GM04503 (cell line): ENCODE measurements around the gene B3GALT5.
"Not testable (repeated sequence)": the region's sequence is repeated elsewhere in the genome, so short reads cannot be mapped to it uniquely, and the experiment has no call there.

Source experiments
- DNase-seq: peaks from one replicate; pipeline ENCODE4 v3.0.0-alpha.2; 2012; ENCODE audit warnings: low read depth

Gene B3GALT5

GRCh38 chr21:39612233-39613040, at the start of gene B3GALT5:
Gene B3GALT5, plus strand, starts transcription at chr21:39612940. Its CDS starts 47,620 bp downstream, at chr21:39660560.
- DNase-seq, result no peak

DNA sequence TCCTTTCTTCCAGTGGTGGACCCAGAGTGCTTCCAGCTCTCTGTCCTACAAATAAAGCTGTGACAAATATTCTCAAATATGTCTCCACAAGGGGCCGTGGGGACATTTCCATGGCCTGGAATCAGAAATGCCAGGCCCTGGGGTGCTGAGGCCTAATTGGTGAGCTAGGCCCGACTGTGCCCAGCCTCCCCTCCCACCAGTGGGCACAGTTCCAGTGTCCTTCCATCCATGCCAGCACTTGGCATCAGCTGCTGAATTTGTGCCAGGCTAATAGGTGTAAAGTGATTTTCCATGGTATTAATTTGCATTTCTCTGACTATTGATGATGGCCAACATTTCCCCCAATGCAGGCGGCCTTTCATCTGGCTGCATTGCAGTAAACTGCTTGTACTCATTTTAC, 48.5 kb upstream of the B3GALT5 start:
- DNase-seq, result no peak

GRCh38 chr21:39567180-39567972, 45.4 kb upstream of the B3GALT5 start:
- no peak for DNase-seq

GRCh38 chr21:39568361-39568760, 44.4 kb upstream of the B3GALT5 start:
- DNase-seq, result no peak

DNA sequence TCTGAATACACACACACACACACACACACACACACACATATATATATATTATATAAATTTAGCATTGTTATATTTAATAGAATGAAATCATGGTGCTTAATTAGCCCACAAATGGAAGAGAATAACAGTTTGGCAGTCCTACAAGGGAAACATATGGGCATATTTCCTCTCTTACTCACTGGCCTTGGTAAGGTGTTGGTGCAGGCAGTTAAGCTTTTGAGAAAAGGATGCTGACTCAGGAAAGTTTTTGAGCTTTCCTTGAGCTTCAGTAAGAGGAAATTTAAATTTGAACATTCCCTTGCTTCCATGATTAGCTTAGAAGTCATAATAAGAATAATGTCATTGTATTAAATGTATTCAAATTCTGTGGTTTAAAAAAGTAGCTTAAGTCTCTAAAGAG, 37.0 kb upstream of the B3GALT5 start:
- DNase-seq, result no peak

GRCh38 chr21:39576518-39577128, 36.1 kb upstream of the B3GALT5 start:
- no peak for DNase-seq

DNA sequence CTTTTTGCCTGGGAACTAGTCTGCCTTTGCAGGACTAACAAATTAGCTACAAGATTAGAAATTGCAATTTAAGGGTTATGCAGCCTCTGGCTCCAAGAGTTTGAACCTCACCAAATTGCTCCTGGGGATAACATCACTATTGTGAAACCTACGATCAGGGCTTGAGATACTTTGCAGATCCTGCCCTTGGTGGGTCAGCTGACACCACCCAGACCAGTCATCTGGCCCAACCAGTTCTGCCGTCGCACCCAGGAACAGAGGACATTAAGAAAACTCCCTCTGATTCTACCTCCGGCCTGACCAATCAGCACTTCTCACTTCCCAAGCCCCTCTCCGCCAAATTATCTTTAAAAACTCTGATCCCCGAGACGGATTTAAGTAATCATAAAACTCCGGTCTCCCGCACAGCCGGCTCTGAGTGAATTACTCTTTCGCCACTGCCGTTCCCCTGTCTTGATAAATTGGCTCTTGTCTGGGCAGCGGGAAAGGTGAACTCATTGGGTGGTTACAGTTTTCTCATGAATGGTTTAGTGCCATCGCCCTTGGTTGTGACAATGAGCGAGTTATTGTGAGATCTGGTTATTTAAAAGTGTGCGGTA, 32.9 kb upstream of the B3GALT5 start:
- DNase-seq, result no peak

DNA sequence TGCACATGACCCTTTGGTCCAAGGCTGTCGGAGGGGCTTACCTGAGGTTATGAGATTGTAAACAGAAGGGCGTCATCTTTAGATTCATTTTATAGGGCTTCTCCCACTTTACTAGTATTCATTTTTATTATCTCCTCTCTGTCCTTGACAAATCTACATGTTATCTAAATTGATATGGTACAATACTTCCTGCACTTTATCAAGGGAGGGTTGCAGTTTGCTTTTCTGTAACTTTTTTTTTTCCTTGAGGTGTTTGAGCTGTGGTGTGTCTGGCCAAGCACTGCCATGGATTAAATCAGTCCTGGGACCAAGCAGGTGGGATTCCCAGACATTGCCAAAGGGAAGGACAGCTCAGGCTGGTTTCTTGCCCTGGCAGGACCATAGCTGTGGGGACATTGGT, 32.0 kb upstream of the B3GALT5 start:
- DNase-seq, result no peak

GRCh38 chr21:39581414-39581813, 31.3 kb upstream of the B3GALT5 start:
- no peak for DNase-seq

DNA sequence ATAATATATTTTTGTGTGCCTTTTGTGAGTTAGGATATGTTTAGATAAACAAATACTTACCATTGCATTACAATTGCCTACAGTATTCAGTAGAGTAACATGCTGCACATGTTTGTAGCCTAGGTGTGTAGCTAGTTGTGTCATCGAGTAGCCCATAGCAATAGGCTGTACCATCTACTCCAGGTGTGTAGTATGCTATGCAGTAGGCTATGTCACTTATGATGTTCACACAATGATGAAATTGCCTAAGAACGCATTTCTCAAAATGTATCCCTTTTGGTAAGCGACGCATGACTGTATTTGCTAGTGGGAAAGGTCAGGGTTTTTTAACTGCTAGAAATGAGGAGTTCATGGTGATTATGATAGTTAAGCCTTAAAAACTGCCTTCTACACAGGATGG, 30.0 kb upstream of the B3GALT5 start:
- no peak for DNase-seq

- not testable (repeated sequence) for DNase-seq
These were observed 29.2 kb upstream of the B3GALT5 start for GRCh38 chr21:39583586-39583985.

DNA sequence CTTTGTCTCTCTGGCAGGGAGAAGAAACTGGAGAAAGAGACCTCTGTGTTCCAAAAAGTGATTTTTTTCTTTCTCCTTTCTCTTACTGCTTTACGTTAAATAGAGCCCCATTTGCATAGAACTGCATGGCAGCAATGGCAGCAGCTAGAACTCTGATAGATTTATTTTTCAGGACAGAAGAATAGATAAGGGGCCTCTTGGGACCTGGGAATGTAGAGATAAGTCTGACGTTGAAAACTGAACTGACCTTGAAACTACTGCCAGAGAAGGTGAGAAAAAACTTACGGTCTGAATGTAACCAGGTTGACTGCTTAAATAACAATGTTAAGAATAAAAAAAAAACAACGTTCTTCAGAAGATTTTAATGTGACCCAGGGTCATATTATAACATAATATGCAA, 25.4 kb upstream of the B3GALT5 start:
- DNase-seq, result no peak

GRCh38 chr21:39588884-39589283, 23.9 kb upstream of the B3GALT5 start:
- DNase-seq, result no peak

GRCh38 chr21:39593522-39593921, 19.2 kb upstream of the B3GALT5 start:
- DNase-seq, result no peak

DNA sequence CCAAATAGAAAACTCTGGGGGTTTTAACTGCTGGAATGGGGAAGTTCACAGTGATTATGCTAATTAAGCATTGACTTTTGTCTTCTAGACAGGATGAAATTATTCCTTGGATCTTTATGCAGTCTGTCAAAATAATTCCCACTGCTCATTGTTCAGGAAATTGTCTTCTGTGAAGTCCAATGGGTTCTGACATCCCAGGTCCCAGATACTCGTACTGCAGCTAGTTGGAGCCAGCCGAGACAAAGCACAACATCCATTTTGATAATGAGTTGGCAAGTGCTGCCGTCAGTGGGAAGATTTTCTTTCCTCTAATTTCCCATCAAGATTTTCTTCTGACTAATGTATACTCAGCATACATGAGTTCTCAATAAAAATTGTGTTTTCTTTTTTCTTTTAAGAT, 17.3 kb upstream of the B3GALT5 start:
- DNase-seq, result no peak

GRCh38 chr21:39597595-39597994, 15.1 kb upstream of the B3GALT5 start:
- DNase-seq, result no peak

DNA sequence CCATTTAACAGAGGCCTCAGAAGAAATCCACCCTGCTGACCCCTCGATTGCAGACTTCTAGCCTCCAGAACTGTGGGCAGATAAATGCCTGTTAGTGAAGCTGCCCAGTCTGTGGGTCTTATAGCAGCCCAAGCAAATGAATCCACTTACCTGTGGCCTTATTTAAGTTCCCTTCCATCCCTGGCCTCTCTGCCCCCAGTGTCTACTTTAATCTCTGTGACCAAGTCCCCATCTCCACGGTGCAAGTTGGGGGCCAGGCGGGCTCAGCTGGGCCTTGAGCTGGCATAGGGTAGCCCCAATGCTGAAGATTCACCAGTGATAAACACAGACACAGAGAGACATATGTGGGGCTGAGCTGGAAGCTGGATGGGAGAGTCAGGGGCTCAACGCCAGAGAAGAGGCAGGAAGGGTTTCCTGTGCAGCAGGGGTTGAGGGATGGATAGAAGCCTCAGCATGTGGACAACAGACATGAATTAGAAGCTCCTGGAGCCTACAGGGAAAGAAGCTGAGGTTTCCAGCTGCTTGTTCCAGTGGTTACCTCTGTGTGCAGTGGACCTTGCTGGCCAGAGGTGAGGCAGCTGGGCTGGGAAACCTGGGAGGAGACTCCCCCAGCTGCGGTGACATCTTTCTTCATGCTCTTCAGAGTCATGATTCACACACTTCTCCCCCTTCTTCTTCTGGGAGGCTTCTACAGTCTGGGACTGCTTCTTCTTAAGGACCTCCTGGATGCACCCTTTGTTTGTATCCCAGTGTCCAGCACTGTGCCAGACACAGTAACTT, 13.4 kb upstream of the B3GALT5 start:
- DNase-seq, result no peak

GRCh38 chr21:39601187-39601928, 11.4 kb upstream of the B3GALT5 start:
- DNase-seq, result no peak

- DNase-seq, result no peak
These were observed 10.6 kb upstream of the B3GALT5 start for GRCh38 chr21:39602076-39602689.

- DNase-seq, result no peak
These were observed 9.9 kb upstream of the B3GALT5 start for GRCh38 chr21:39602793-39603192.

DNA sequence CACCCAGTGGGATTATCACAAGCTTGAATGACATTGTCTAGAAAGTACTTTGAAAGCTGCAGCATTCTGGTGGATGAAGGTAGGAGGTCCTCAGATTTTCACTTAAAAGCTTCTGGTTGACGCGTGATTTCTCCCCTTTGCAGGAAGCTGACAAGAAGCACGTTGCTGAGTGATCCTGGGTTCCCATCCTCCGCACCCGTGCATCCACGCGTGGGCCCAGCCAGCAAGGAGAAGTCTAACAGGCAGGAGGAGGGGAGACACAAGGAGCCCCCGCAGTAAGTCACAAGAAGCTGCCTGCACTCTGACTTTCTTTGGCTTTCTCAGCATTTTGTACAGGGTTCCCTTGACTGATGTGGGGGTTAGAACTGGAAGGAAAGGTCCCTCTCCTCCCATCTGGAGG, 7.8 kb upstream of the B3GALT5 start:
- DNase-seq, result no peak
